CD14-positive monocyte (primary cell): ENCODE data around the gene ACACA. TPM values are rescaled to one million over a fixed set of nuclear protein-coding genes. Genes with fewer than 3 reads are reported as not detected.

Experiments
- DNase-seq, 3 donors: peaks; one replicate each; pipeline ENCODE4 v3.0.0-alpha.2; 2011 to 2022
- H2AFZ ChIP-seq: 2 replicates; pipeline ENCODE4 v1.6.0; 2012; ENCODE audit warnings: mild to moderate bottlenecking, low read depth, low read length, inconsistent platforms; ENCODE audit not compliant: insufficient read depth, poor library complexity, severe bottlenecking
- H3K27ac ChIP-seq, 2 donors: 1 replicate in 1 of 2; 2 replicates in 1 of 2; pipeline ENCODE4 v1.5.1; 2012 to 2013; ENCODE audit warnings: low read length in 2 of 2, control low read depth in 1 of 2, inconsistent platforms in 1 of 2, low read depth in 1 of 2, mild to moderate bottlenecking in 1 of 2
- H3K27me3 ChIP-seq, 2 donors: one replicate each; pipeline versions ENCODE4 v1.6.0 to v1.6.1; 2011 to 2013; ENCODE audit warnings: low read length in 2 of 2; ENCODE audit not compliant: control insufficient read depth in 2 of 2, insufficient read depth in 2 of 2
- H3K36me3 ChIP-seq, 2 donors: replicated peaks in 1 of 2; 1 replicate in 1 of 2; 2 replicates in 1 of 2; pipeline versions ENCODE4 v1.5.1 to v1.6.1; 2012 to 2013; ENCODE audit warnings: low read length in 2 of 2, control low read depth in 1 of 2, inconsistent platforms in 1 of 2, mild to moderate bottlenecking in 1 of 2; ENCODE audit not compliant: insufficient read depth in 2 of 2, control insufficient read depth in 1 of 2
- H3K4me1 ChIP-seq, 2 donors: 1 replicate in 1 of 2; 2 replicates in 1 of 2; pipeline versions ENCODE4 v1.5.1 to v1.6.1; 2012 to 2013; ENCODE audit warnings: low read length in 2 of 2, control low read depth in 1 of 2, inconsistent platforms in 1 of 2, mild to moderate bottlenecking in 1 of 2, moderate library complexity in 1 of 2; ENCODE audit not compliant: insufficient read depth in 2 of 2, control insufficient read depth in 1 of 2
- H3K4me2 ChIP-seq: replicated peaks from 2 replicates; pipeline ENCODE3; 2012; ENCODE audit warnings: low read length, moderate library complexity, mild to moderate bottlenecking; ENCODE audit not compliant: poor library complexity, severe bottlenecking; ENCODE audit errors: extremely low read depth
- H3K4me3 ChIP-seq, 3 experiments: fragments of 200-600 bp in 1 of 3; sonication (generic) in 1 of 3; replicated peaks in 1 of 3; 1 replicate in 2 of 3; 2 replicates in 1 of 3; pipeline ENCODE4 v1.5.1; 2011 to 2013; ENCODE audit warnings: low read length in 3 of 3, mild to moderate bottlenecking in 3 of 3, control low read depth in 2 of 3, low read depth in 2 of 3, inconsistent platforms in 1 of 3, moderate library complexity in 1 of 3
- H3K79me2 ChIP-seq: 2 replicates; pipeline ENCODE4 v1.6.0; 2012; ENCODE audit warnings: mild to moderate bottlenecking, control low read depth, inconsistent platforms, low read length, moderate library complexity; ENCODE audit not compliant: insufficient read depth
- H3K9ac ChIP-seq: 2 replicates; pipeline ENCODE4 v1.6.0; 2017; ENCODE audit warnings: low read length, mild to moderate bottlenecking; ENCODE audit not compliant: insufficient read depth, poor library complexity, severe bottlenecking
- H3K9me3 ChIP-seq, 2 donors: replicated peaks in 1 of 2; 1 replicate in 1 of 2; 2 replicates in 1 of 2; pipeline versions ENCODE4 v1.5.1 to v1.6.1; 2012 to 2013; ENCODE audit warnings: low read length in 2 of 2, control low read depth in 1 of 2; ENCODE audit not compliant: control insufficient read depth in 1 of 2, insufficient read depth in 1 of 2
- H4K20me1 ChIP-seq: 2 replicates; pipeline ENCODE4 v1.6.0; 2012; ENCODE audit warnings: mild to moderate bottlenecking, low read length, control low read depth, moderate library complexity; ENCODE audit not compliant: insufficient read depth
- H3K27ac Mint-ChIP-seq, 7 donors: one replicate each; pipeline ENCODE4 v1.8.0; 2020; ENCODE audit warnings: mild to moderate bottlenecking in 7 of 7, mixed read lengths in 7 of 7, moderate library complexity in 6 of 7, inconsistent platforms in 2 of 7
- H3K27me3 Mint-ChIP-seq, 3 donors: one replicate each; pipeline ENCODE4 v1.8.0; 2021 to 2022; ENCODE audit warnings: low read depth in 3 of 3, mild to moderate bottlenecking in 3 of 3, mixed read lengths in 3 of 3, moderate library complexity in 3 of 3, inconsistent platforms in 1 of 3
- H3K36me3 Mint-ChIP-seq, 2 donors: one replicate each; pipeline ENCODE4 v1.8.0; 2020; ENCODE audit warnings: mixed read lengths in 2 of 2, inconsistent platforms in 1 of 2, mild to moderate bottlenecking in 1 of 2
- H3K4me1 Mint-ChIP-seq: one replicate; pipeline ENCODE4 v1.8.0; 2020; ENCODE audit warnings: mild to moderate bottlenecking, mixed read lengths
- H3K4me3 Mint-ChIP-seq, 2 donors: one replicate each; pipeline ENCODE4 v1.8.0; 2020; ENCODE audit warnings: mild to moderate bottlenecking in 2 of 2, mixed read lengths in 2 of 2, moderate library complexity in 1 of 2
- H3K9me3 Mint-ChIP-seq, 7 donors: one replicate each; pipeline ENCODE4 v1.8.0; 2020 to 2022; ENCODE audit warnings: mixed read lengths in 7 of 7, mild to moderate bottlenecking in 6 of 7, moderate library complexity in 6 of 7, inconsistent platforms in 2 of 7
- WGBS: methylation state at CpG from one replicate; pipeline ENCODE4 v1.1.5; 2013; ENCODE audit warnings: missing lambda C conversion rate; ENCODE audit not compliant: insufficient coverage; 5-methylcytosine and 5-hydroxymethylcytosine counted together
- intact Hi-C, 2 donors: fragments of 100-400 bp; cut with micrococcal nuclease; formaldehyde crosslinking; loops; one replicate each; pipeline versions ENCODE4 v1.15.0 to v1.15.1; 2023
- polyA plus RNA-seq, 3 donors: library from polyadenylated mRNA; depleted of rRNA in 1 of 3; unstranded in 2 of 3; stranded (reverse) in 1 of 3; fragments of 300-500 nt in 2 of 3; fragments of >200 nt in 1 of 3; fragmentation: Illumina TruSeq in 2 of 3; gene quantifications; 1 replicate in 2 of 3; 2 replicates in 1 of 3; pipeline ENCODE4 v1.2.3, GENCODE V29; 2012 to 2021
- TF ChIP-seq, protein P1 (sequence below): fragments of 200-600 bp; IDR thresholded peaks from one replicate; pipeline ENCODE4 v1.8.0; 2022; ENCODE audit warnings: antibody characterized with exemption, mild to moderate bottlenecking

ACACA gene
- polyA plus RNA-seq, 3 donors: 3.5 to 4.6 (median 3.8) TPM

- 0% methylated on average over 2 of the region's 4 CpGs for WGBS
- Histone ChIP-seq H3K27me3 (no peaks in the 10 kb centered on the region), H2AFZ (no peak overlapping the region), H3K4me3 (no peak overlapping the region), H3K36me3 (peaks cover 10 to 27% of the 10 kb centered on the region in 2 donors), H3K4me1 (peaks cover 15 to 18% of the 10 kb centered on the region in 2 donors), H3K27ac (peak overlapping the region in 1 of 2 donors; percentile 35), H3K79me2 (no peaks in the 10 kb centered on the region), H3K4me2 (no peak overlapping the region), H4K20me1 (no peaks in the 10 kb centered on the region), H3K9ac (no peak overlapping the region), H3K9me3 (no peaks in the 10 kb centered on the region)
- peak overlapping the region in 1 of 2 donors; percentile 78 for H3K4me3 Mint-ChIP-seq
- peaks cover 0 to 1% (median 0%) of the 10 kb centered on the region in 3 donors for H3K27me3 Mint-ChIP-seq
- peaks cover 26 to 29% of the 10 kb centered on the region in 2 donors for H3K36me3 Mint-ChIP-seq
- intact Hi-C loops: no loop called here
- no peaks in the 10 kb centered on the region for H3K9me3 Mint-ChIP-seq
- TF ChIP-seq, protein P1, sequence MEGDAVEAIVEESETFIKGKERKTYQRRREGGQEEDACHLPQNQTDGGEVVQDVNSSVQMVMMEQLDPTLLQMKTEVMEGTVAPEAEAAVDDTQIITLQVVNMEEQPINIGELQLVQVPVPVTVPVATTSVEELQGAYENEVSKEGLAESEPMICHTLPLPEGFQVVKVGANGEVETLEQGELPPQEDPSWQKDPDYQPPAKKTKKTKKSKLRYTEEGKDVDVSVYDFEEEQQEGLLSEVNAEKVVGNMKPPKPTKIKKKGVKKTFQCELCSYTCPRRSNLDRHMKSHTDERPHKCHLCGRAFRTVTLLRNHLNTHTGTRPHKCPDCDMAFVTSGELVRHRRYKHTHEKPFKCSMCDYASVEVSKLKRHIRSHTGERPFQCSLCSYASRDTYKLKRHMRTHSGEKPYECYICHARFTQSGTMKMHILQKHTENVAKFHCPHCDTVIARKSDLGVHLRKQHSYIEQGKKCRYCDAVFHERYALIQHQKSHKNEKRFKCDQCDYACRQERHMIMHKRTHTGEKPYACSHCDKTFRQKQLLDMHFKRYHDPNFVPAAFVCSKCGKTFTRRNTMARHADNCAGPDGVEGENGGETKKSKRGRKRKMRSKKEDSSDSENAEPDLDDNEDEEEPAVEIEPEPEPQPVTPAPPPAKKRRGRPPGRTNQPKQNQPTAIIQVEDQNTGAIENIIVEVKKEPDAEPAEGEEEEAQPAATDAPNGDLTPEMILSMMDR: no peak
- H3K4me1 Mint-ChIP-seq: peaks cover 20% of the 10 kb centered on the region
- peak; percentile 25 to 34 (median 34) for DNase-seq
- H3K27ac Mint-ChIP-seq: peak overlapping the region; percentile 53 to 85 (median 72)
These were observed 306.4 kb downstream of the ACACA start for GRCh38 chr17:37100231-37100630.

DNA sequence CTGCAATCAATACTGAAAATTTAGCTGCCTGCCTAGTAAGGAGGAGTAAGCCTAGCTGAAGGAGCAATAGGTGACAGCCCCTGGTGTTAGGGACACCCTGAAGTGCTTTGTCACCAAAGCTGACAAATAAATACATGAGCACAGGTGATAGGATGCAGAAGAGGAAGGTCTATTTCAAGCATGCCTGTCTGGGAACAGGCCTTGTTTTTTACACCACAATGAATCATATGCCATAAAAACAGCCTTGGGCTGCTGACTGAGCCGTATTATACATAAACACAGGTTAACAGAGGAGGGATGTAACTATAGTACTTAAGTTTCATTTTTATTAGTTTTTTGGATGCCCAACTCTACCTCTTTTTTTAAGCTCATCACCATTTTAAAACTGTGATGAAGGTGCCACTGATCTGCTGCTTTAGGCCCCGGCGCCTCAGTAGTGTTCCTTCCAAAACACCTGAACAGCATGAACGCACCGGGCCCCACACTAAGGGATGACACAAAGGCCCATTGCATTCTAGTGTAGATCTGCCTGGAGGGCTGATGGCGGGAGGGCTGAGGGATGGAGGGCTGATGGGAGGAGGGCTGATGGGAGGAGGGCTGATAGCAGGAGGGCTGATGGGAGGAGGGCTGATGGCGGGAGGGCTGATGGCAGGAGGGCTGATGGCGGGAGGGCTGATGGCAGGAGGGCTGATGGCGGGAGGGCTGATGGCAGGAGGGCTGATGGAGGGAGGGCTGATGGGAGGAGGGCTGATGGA, 307.5 kb downstream of the ACACA start:
- Mint-ChIP-seq H3K9me3 (no peaks in the 10 kb centered on the region), H3K27ac (no peak overlapping the region)

More for the DNA sequence above, 307.5 kb downstream of the ACACA start:
- no peak overlapping the region for H3K4me3 ChIP-seq
- H3K27me3 ChIP-seq: no peaks in the 10 kb centered on the region
- no peak for DNase-seq
- H4K20me1 ChIP-seq: no peaks in the 10 kb centered on the region
- 96% methylated on average over 6 of the region's 9 CpGs for WGBS
- H3K79me2 ChIP-seq: no peaks in the 10 kb centered on the region
- peaks cover 20% of the 10 kb centered on the region for H3K4me1 Mint-ChIP-seq
- intact Hi-C loops: no loop called here
- no peak overlapping the region for H3K9ac ChIP-seq
- peaks cover 36 to 39% of the 10 kb centered on the region in 2 donors for H3K36me3 Mint-ChIP-seq
- peaks cover 15 to 18% of the 10 kb centered on the region in 2 donors for H3K4me1 ChIP-seq
- peaks cover 0 to 2% (median 1%) of the 10 kb centered on the region in 3 donors for H3K27me3 Mint-ChIP-seq
- H3K9me3 ChIP-seq: no peaks in the 10 kb centered on the region
- TF ChIP-seq, protein P1: no peak
- no peak overlapping the region for H3K4me2 ChIP-seq
- no peak overlapping the region for H3K4me3 Mint-ChIP-seq
- no peak overlapping the region for H2AFZ ChIP-seq
- H3K36me3 ChIP-seq: peaks cover 10 to 36% of the 10 kb centered on the region in 2 donors
- no peak overlapping the region for H3K27ac ChIP-seq
